ENCODE results near the gene AK3.

Gene AK3

GRCh38 chr9:4741365-4742089 lies 525 bp upstream of the AK3 start:
- DNase-seq (ENCODE audit: low spot score) = peak; percentile 29
- in situ Hi-C loops (cut with MboI; ENCODE audit: low pct_unique_long_range_greater_than_20kb, low sequenced_read_pairs, unreplicated experiment) = loop anchor here (10.0 kb wide), 1 partner anchor 137 kb away; no protein-coding TSS in a partner anchor
- TF ChIP-seq, protein P1, sequence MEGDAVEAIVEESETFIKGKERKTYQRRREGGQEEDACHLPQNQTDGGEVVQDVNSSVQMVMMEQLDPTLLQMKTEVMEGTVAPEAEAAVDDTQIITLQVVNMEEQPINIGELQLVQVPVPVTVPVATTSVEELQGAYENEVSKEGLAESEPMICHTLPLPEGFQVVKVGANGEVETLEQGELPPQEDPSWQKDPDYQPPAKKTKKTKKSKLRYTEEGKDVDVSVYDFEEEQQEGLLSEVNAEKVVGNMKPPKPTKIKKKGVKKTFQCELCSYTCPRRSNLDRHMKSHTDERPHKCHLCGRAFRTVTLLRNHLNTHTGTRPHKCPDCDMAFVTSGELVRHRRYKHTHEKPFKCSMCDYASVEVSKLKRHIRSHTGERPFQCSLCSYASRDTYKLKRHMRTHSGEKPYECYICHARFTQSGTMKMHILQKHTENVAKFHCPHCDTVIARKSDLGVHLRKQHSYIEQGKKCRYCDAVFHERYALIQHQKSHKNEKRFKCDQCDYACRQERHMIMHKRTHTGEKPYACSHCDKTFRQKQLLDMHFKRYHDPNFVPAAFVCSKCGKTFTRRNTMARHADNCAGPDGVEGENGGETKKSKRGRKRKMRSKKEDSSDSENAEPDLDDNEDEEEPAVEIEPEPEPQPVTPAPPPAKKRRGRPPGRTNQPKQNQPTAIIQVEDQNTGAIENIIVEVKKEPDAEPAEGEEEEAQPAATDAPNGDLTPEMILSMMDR (IDR thresholded peaks at IDR 0.05; ENCODE audit: extremely low read depth, insufficient read depth, missing control alignments) = no peak

- no peak for DNase-seq (ENCODE audit: low spot score)
- TF ChIP-seq, protein P1 (IDR thresholded peaks at IDR 0.05; ENCODE audit: extremely low read depth, insufficient read depth, missing control alignments) = no peak
- in situ Hi-C loops (cut with MboI; ENCODE audit: low pct_unique_long_range_greater_than_20kb, low sequenced_read_pairs, unreplicated experiment) = loop anchor here (10.0 kb wide), 1 partner anchor 136 kb away; no protein-coding TSS in a partner anchor
Measured at GRCh38 chr9:4740388-4740637, 689 bp downstream of the AK3 start.

- in situ Hi-C loops (cut with MboI; ENCODE audit: low pct_unique_long_range_greater_than_20kb, low sequenced_read_pairs, unreplicated experiment) = loop anchor here (10.0 kb wide), 1 partner anchor 135 kb away; no protein-coding TSS in a partner anchor
- TF ChIP-seq, protein P1 (IDR thresholded peaks at IDR 0.05; ENCODE audit: extremely low read depth, insufficient read depth, missing control alignments) = no peak
- peak; percentile 55 for DNase-seq (ENCODE audit: low spot score)
Measured at GRCh38 chr9:4739587-4740387, 1.2 kb downstream of the AK3 start.

- in situ Hi-C loops (cut with MboI; ENCODE audit: low pct_unique_long_range_greater_than_20kb, low sequenced_read_pairs, unreplicated experiment) = no loop called here
- TF ChIP-seq, protein P1 (IDR thresholded peaks at IDR 0.05; ENCODE audit: extremely low read depth, insufficient read depth, missing control alignments) = no peak
- DNase-seq (ENCODE audit: low spot score) = no peak
Measured at GRCh38 chr9:4738866-4739586, 2.0 kb downstream of the AK3 start.

GRCh38 chr9:4734150-4734549 lies 6.9 kb downstream of the AK3 start:
- in situ Hi-C loops (cut with MboI; ENCODE audit: low pct_unique_long_range_greater_than_20kb, low sequenced_read_pairs, unreplicated experiment) = no loop called here
- TF ChIP-seq, protein P1 (IDR thresholded peaks at IDR 0.05; ENCODE audit: extremely low read depth, insufficient read depth, missing control alignments) = no peak
- DNase-seq (ENCODE audit: low spot score) = no peak

- DNase-seq (ENCODE audit: low spot score) = no peak
- in situ Hi-C loops (cut with MboI; ENCODE audit: low pct_unique_long_range_greater_than_20kb, low sequenced_read_pairs, unreplicated experiment) = no loop called here
- TF ChIP-seq, protein P1 (IDR thresholded peaks at IDR 0.05; ENCODE audit: extremely low read depth, insufficient read depth, missing control alignments) = no peak
Measured at GRCh38 chr9:4732890-4733289, 8.1 kb downstream of the AK3 start.
